WTC11 (cell line): ENCODE data around the gene LEFTY1. TPM values are rescaled to one million over a fixed set of nuclear protein-coding genes. Genes with fewer than 3 reads are reported as not detected.
A peak's percentile ranks its signal among the peaks of the same experiment; 100 is the strongest.

Experiments used
- ATAC-seq: fragments of 200-7000 bp; cut with Tn5 transposase; 2 replicates; pipeline ENCODE4 v1.10.0; 2021; ENCODE audit warnings: mild to moderate bottlenecking, moderate library complexity
- CTCF ChIA-PET: fragments of 300-600 bp; sonication (Branson Sonifier 250); formaldehyde crosslinking; loops from one replicate; lab custom pipeline; 2021; ENCODE audit warnings: antibody characterized with exemption; lab: Charles Lee
- POLR2A ChIA-PET: fragments of 350-600 bp; sonication (Branson Sonifier 250); formaldehyde crosslinking; loops from one replicate; lab custom pipeline; 2021; ENCODE audit warnings: antibody characterized with exemption; lab: Charles Lee
- DNase-seq: peaks from one replicate; pipeline ENCODE4 v3.0.0; 2021; ENCODE audit warnings: low spot score
- H3K27ac Mint-ChIP-seq: 2 replicates; pipeline ENCODE4 v1.8.0; 2021; ENCODE audit warnings: mixed read lengths
- H3K27me3 Mint-ChIP-seq: 2 replicates; pipeline ENCODE4 v1.8.0; 2021; ENCODE audit warnings: low read depth, mild to moderate bottlenecking, moderate library complexity, mixed read lengths
- H3K36me3 Mint-ChIP-seq: 2 replicates; pipeline ENCODE4 v1.8.0; 2021; ENCODE audit warnings: mixed read lengths
- H3K4me1 Mint-ChIP-seq: 2 replicates; pipeline ENCODE4 v1.8.0; 2022; ENCODE audit warnings: mixed read lengths
- H3K4me3 Mint-ChIP-seq: 2 replicates; pipeline ENCODE4 v1.8.0; 2021; ENCODE audit warnings: mild to moderate bottlenecking, moderate library complexity, mixed read lengths
- H3K9me3 Mint-ChIP-seq: 2 replicates; pipeline ENCODE4 v1.8.0; 2021; ENCODE audit warnings: mixed read lengths
- CBFB ChIP-seq: sonication (generic); formaldehyde crosslinking; IDR thresholded peaks from 2 replicates; pipeline ENCODE4 v1.8.1; 2022; ENCODE audit warnings: mild to moderate bottlenecking, low read depth, missing genetic modification reagents
- CREB1 ChIP-seq: sonication (generic); formaldehyde crosslinking; IDR thresholded peaks from 2 replicates; pipeline ENCODE4 v1.8.0; 2023; ENCODE audit warnings: mild to moderate bottlenecking, missing genetic modification reagents
- FOXK1 ChIP-seq: sonication (generic); formaldehyde crosslinking; IDR thresholded peaks from 2 replicates; pipeline ENCODE4 v1.8.0; 2022; ENCODE audit warnings: mild to moderate bottlenecking, moderate library complexity, missing genetic modification reagents
- GABPB1 ChIP-seq: sonication (generic); formaldehyde crosslinking; IDR thresholded peaks from 2 replicates; pipeline ENCODE4 v1.8.1; 2023; ENCODE audit warnings: mild to moderate bottlenecking, missing genetic modification reagents
- GTF2I ChIP-seq: fragments of 250-450 bp; sonication (Bioruptor Pico); conservative IDR thresholded peaks from 2 replicates; pipeline ENCODE4 v1.4.0; 2021; ENCODE audit warnings: mild to moderate bottlenecking
- MXD4 ChIP-seq: fragments of 250-450 bp; sonication (Bioruptor Pico); IDR thresholded peaks from 2 replicates; pipeline ENCODE4 v1.8.0; 2021; ENCODE audit warnings: mild to moderate bottlenecking, moderate library complexity, borderline replicate concordance
- NFE2L1 ChIP-seq: sonication (generic); formaldehyde crosslinking; IDR thresholded peaks from 2 replicates; pipeline ENCODE4 v1.8.1; 2023; ENCODE audit warnings: missing genetic modification reagents
- RELA ChIP-seq: sonication (generic); formaldehyde crosslinking; IDR thresholded peaks from 2 replicates; pipeline ENCODE4 v1.8.1; 2022; ENCODE audit warnings: missing genetic modification reagents, mild to moderate bottlenecking, borderline replicate concordance
- RORB ChIP-seq: fragments of 250-450 bp; sonication (Bioruptor Pico); IDR thresholded peaks from 2 replicates; pipeline ENCODE4 v1.9.0; 2021; ENCODE audit warnings: mild to moderate bottlenecking
- TP53 ChIP-seq: sonication (generic); formaldehyde crosslinking; IDR thresholded peaks from 2 replicates; pipeline ENCODE4 v1.8.1; 2023; ENCODE audit warnings: mild to moderate bottlenecking, missing genetic modification reagents
- ZNF232 ChIP-seq: sonication (generic); formaldehyde crosslinking; IDR thresholded peaks from 2 replicates; pipeline ENCODE4 v1.8.0; 2022; ENCODE audit warnings: mild to moderate bottlenecking, missing genetic modification reagents
- ZNF416 ChIP-seq: fragments of 250-450 bp; sonication (Bioruptor Pico); IDR thresholded peaks from 2 replicates; pipeline ENCODE4 v1.9.0; 2021; ENCODE audit warnings: mild to moderate bottlenecking, inconsistent platforms
- total RNA-seq: library from RNA; stranded (reverse); gene quantifications from 3 replicates; pipeline ENCODE4 v1.2.3, GENCODE V29; 2021
- TF ChIP-seq, protein P1 (sequence below): fragments of 250-450 bp; sonication (Bioruptor Pico); IDR thresholded peaks from 2 replicates; pipeline ENCODE4 v1.8.0; 2021; ENCODE audit warnings: mild to moderate bottlenecking
- TF ChIP-seq, protein P2 (sequence below): fragments of 250-450 bp; sonication (Bioruptor Pico); IDR thresholded peaks from 2 replicates; pipeline ENCODE4 v1.9.0; 2021; ENCODE audit warnings: mild to moderate bottlenecking
- TF ChIP-seq, protein P3 (sequence below): sonication (generic); formaldehyde crosslinking; IDR thresholded peaks from 2 replicates; pipeline ENCODE4 v1.8.0; 2022; ENCODE audit warnings: mild to moderate bottlenecking, missing genetic modification reagents
- TF ChIP-seq, protein P4 (sequence below): sonication (generic); formaldehyde crosslinking; IDR thresholded peaks from 2 replicates; pipeline ENCODE4 v1.8.1; 2022; ENCODE audit warnings: low read depth, missing genetic modification reagents, borderline replicate concordance
- TF ChIP-seq, protein P5 (sequence below): sonication (generic); formaldehyde crosslinking; IDR thresholded peaks from 2 replicates; pipeline ENCODE4 v1.8.0; 2022; ENCODE audit warnings: mild to moderate bottlenecking, missing genetic modification reagents
- TF ChIP-seq, protein P6 (sequence below): sonication (generic); formaldehyde crosslinking; IDR thresholded peaks from 2 replicates; pipeline ENCODE4 v1.8.0; 2022; ENCODE audit warnings: mild to moderate bottlenecking, missing genetic modification reagents
- TF ChIP-seq, protein P7 (sequence below): sonication (generic); formaldehyde crosslinking; IDR thresholded peaks from 2 replicates; pipeline ENCODE4 v1.8.0; 2022; ENCODE audit warnings: mild to moderate bottlenecking, missing genetic modification reagents

The LEFTY1 gene
- total RNA-seq, 1 experiment from 2014 or later, result 52.9 TPM

DNA sequence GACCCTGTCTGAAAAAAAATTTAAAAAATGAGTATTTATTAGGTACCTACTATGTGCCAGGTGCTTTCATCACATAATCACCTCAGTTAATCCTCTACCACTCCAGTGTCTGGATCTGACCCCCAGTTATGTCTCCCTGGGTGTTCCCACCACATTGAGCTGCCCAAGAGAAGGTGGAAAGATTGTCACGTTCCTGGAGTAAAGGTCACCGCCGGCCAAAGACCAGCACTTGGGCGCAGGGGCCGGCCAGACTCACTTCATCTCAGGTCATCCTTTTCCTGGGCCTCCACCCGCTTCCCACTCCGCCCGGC is 34.4 kb upstream of the LEFTY1 start:
- POLR2A ChIA-PET, result interaction anchor here (0.6 to 1.7 kb wide), 4 partner anchors 35 to 146 kb away, joined by 3 to 10 read pairs (median 4); partner anchors contain the start of genes LEFTY1, SRP9 and TMEM63A
- CTCF ChIA-PET, result interaction anchor here (1.0 to 1.9 kb wide), 11 partner anchors 12 to 449 kb away, joined by 3 to 16 read pairs (median 4); partner anchors contain the start of genes SRP9 and TMEM63A

DNA sequence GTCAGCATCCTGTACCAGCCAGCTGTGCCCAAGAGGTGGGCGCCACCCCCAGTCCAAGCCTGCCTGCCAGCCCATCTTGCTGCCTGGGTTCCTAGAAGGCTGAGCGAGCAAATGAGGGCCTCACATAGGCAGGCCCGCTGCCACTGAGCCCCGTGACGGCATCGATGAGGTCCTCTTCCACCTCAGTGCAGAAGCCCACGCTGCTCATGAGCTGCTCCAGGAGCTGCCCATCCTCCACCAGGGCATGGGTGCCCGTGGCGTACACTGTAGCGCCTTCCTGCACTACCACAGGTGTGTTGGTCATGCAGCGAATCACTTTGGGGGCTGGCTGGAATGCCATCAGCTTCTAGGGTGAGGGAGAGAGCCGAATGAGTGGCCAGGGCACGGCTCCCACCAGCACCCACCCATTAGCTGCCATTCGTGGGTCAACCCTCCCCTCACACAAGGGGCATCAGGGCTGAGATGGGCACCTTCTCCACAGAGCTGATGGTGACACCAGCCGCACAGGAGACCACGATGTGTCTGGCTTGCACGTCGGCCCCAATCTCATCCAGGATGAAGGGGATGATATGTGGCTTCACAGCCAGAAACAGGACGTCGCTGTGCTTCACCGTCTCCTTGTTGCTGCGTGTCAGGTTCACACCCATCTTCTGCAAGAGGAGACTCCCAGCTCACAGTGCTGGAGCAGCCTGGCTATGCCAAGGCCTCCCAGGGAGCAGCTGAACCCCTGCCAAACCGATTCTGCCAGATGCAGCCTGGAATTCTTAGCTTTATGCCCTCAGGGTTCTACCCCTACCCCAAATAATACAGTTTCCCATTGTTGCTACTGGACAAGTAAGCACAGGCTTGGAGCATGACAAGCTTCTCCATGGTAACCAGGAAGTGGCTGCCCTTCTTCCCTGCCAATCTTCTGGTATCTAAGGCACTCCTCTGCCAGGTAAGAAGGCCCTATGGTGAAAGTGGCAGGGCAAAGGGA is 33.1 kb upstream of the LEFTY1 start:
- TF ChIP-seq, protein P1, sequence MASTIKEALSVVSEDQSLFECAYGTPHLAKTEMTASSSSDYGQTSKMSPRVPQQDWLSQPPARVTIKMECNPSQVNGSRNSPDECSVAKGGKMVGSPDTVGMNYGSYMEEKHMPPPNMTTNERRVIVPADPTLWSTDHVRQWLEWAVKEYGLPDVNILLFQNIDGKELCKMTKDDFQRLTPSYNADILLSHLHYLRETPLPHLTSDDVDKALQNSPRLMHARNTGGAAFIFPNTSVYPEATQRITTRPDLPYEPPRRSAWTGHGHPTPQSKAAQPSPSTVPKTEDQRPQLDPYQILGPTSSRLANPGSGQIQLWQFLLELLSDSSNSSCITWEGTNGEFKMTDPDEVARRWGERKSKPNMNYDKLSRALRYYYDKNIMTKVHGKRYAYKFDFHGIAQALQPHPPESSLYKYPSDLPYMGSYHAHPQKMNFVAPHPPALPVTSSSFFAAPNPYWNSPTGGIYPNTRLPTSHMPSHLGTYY (CRISPR knock-in tag), result no peak
- TF ChIP-seq CREB1 (CRISPR knock-in tag) (0 out of 2 replicates have a peak, but pooled peaks have one; percentile 1), ZNF232 (no peak), GABPB1 (CRISPR knock-in tag) (no peak)
- Mint-ChIP-seq H3K27me3 (no peaks in the 10 kb centered on the region), H3K4me1 (peaks cover 22% of the 10 kb centered on the region), H3K27ac (no peak overlapping the region), H3K36me3 (peaks cover 50% of the 10 kb centered on the region), H3K4me3 (peak overlapping the region; percentile 92), H3K9me3 (no peaks in the 10 kb centered on the region)
- CTCF ChIA-PET, result no interaction called here
- no peak for DNase-seq
- ATAC-seq, result no peak
- POLR2A ChIA-PET, result no interaction called here

More for the DNA sequence above, 34.4 kb upstream of the LEFTY1 start:
- DNase-seq (no peak), ATAC-seq (no peak)
- Mint-ChIP-seq H3K4me1 (peaks cover 23% of the 10 kb centered on the region), H3K27me3 (no peaks in the 10 kb centered on the region), H3K27ac (peak overlapping the region; percentile 84; the same call in 1 of the 2 replicates), H3K36me3 (peaks cover 38% of the 10 kb centered on the region), H3K9me3 (no peaks in the 10 kb centered on the region), H3K4me3 (peak overlapping the region; percentile 92)
- TF ChIP-seq ZNF416 (CRISPR knock-in tag), result no peak
- TF ChIP-seq CBFB (CRISPR knock-in tag), result no peak
- TF ChIP-seq, protein P2, sequence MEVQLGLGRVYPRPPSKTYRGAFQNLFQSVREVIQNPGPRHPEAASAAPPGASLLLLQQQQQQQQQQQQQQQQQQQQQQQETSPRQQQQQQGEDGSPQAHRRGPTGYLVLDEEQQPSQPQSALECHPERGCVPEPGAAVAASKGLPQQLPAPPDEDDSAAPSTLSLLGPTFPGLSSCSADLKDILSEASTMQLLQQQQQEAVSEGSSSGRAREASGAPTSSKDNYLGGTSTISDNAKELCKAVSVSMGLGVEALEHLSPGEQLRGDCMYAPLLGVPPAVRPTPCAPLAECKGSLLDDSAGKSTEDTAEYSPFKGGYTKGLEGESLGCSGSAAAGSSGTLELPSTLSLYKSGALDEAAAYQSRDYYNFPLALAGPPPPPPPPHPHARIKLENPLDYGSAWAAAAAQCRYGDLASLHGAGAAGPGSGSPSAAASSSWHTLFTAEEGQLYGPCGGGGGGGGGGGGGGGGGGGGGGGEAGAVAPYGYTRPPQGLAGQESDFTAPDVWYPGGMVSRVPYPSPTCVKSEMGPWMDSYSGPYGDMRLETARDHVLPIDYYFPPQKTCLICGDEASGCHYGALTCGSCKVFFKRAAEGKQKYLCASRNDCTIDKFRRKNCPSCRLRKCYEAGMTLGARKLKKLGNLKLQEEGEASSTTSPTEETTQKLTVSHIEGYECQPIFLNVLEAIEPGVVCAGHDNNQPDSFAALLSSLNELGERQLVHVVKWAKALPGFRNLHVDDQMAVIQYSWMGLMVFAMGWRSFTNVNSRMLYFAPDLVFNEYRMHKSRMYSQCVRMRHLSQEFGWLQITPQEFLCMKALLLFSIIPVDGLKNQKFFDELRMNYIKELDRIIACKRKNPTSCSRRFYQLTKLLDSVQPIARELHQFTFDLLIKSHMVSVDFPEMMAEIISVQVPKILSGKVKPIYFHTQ (CRISPR knock-in tag), result no peak
- 0 out of 2 replicates have a peak, but pooled peaks have one; percentile 10 for TF ChIP-seq NFE2L1 (CRISPR knock-in tag)
- no peak for TF ChIP-seq MXD4 (CRISPR knock-in tag)
- 0 out of 2 replicates have a peak, but pooled peaks have one; percentile 2 for TF ChIP-seq CREB1 (CRISPR knock-in tag)

DNA sequence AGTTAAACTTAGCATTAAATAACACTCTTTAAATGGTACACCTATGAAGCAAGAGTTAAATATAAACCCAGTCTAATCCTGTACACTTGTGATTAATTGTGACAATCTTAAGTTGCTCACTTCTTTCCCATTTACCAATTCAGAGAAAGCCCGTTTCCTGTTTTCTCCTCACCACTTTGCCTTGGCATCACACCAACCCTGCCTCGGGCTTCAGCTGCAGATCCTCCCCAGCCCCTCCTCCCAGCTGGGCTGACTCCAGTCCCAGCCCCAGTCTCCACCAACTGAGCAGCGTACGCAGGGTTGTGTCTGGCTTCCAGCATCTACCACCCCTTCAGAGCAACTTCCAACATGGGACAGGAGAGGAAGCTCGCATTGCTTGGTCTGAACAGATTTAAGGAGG is 31.0 kb upstream of the LEFTY1 start:
- Mint-ChIP-seq H3K9me3 (no peaks in the 10 kb centered on the region), H3K27ac (no peak overlapping the region), H3K36me3 (peaks cover 50% of the 10 kb centered on the region), H3K4me3 (no peak overlapping the region), H3K27me3 (no peaks in the 10 kb centered on the region), H3K4me1 (peaks cover 17% of the 10 kb centered on the region)
- DNase-seq (no peak), ATAC-seq (no peak)
- ChIA-PET POLR2A (no interaction called here), CTCF (interaction anchor here (0.8 kb wide), 1 partner anchor 23 kb away, joined by 3 read pairs; no protein-coding TSS in a partner anchor)
- no peak for TF ChIP-seq RORB (CRISPR knock-in tag)
- TF ChIP-seq, protein P3, sequence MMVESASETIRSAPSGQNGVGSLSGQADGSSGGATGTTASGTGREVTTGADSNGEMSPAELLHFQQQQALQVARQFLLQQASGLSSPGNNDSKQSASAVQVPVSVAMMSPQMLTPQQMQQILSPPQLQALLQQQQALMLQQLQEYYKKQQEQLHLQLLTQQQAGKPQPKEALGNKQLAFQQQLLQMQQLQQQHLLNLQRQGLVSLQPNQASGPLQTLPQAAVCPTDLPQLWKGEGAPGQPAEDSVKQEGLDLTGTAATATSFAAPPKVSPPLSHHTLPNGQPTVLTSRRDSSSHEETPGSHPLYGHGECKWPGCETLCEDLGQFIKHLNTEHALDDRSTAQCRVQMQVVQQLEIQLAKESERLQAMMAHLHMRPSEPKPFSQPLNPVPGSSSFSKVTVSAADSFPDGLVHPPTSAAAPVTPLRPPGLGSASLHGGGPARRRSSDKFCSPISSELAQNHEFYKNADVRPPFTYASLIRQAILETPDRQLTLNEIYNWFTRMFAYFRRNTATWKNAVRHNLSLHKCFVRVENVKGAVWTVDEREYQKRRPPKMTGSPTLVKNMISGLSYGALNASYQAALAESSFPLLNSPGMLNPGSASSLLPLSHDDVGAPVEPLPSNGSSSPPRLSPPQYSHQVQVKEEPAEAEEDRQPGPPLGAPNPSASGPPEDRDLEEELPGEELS, result no peak
- TF ChIP-seq, protein P4, sequence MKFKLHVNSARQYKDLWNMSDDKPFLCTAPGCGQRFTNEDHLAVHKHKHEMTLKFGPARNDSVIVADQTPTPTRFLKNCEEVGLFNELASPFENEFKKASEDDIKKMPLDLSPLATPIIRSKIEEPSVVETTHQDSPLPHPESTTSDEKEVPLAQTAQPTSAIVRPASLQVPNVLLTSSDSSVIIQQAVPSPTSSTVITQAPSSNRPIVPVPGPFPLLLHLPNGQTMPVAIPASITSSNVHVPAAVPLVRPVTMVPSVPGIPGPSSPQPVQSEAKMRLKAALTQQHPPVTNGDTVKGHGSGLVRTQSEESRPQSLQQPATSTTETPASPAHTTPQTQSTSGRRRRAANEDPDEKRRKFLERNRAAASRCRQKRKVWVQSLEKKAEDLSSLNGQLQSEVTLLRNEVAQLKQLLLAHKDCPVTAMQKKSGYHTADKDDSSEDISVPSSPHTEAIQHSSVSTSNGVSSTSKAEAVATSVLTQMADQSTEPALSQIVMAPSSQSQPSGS, result no peak
- TF ChIP-seq, protein P5, sequence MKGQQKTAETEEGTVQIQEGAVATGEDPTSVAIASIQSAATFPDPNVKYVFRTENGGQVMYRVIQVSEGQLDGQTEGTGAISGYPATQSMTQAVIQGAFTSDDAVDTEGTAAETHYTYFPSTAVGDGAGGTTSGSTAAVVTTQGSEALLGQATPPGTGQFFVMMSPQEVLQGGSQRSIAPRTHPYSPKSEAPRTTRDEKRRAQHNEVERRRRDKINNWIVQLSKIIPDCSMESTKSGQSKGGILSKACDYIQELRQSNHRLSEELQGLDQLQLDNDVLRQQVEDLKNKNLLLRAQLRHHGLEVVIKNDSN (CRISPR knock-in tag), result no peak
- TF ChIP-seq, protein P6, sequence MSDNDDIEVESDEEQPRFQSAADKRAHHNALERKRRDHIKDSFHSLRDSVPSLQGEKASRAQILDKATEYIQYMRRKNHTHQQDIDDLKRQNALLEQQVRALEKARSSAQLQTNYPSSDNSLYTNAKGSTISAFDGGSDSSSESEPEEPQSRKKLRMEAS (CRISPR knock-in tag), result no peak
- TF ChIP-seq FOXK1 (CRISPR knock-in tag), result no peak
- TF ChIP-seq GTF2I (CRISPR knock-in tag), result no peak
- TF ChIP-seq RELA (CRISPR knock-in tag), result no peak
- no peak for TF ChIP-seq TP53 (CRISPR knock-in tag)
- TF ChIP-seq, protein P7, sequence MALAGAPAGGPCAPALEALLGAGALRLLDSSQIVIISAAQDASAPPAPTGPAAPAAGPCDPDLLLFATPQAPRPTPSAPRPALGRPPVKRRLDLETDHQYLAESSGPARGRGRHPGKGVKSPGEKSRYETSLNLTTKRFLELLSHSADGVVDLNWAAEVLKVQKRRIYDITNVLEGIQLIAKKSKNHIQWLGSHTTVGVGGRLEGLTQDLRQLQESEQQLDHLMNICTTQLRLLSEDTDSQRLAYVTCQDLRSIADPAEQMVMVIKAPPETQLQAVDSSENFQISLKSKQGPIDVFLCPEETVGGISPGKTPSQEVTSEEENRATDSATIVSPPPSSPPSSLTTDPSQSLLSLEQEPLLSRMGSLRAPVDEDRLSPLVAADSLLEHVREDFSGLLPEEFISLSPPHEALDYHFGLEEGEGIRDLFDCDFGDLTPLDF (CRISPR knock-in tag), result no peak
